Right ventricle myocardium superior (tissue), 1 donor: ENCODE data around the gene NNMT. TPM values are rescaled to one million over a fixed set of nuclear protein-coding genes. Genes with fewer than 3 reads are reported as not detected.
"Not testable (repeated sequence)": the region's sequence is repeated elsewhere in the genome, so short reads cannot be mapped to it uniquely, and the experiment has no call there.

Experiments
- ATAC-seq: fragments of 200-7000 bp; cut with Tn5 transposase; one replicate; pipeline ENCODE4 v1.9.1; 2020; ENCODE audit warnings: mild to moderate bottlenecking; ENCODE audit not compliant: poor library complexity
- DNase-seq: peaks from one replicate; pipeline ENCODE4 v3.0.0-alpha.2; 2020
- intact Hi-C: fragments of 100-400 bp; cut with DNase I; formaldehyde crosslinking; loops from one replicate; pipeline ENCODE4 v1.11.2; 2022
- total RNA-seq: library from RNA; stranded (reverse); fragmentation: NEBNext Ultra II Directional; extraction: Animal tissue kit (Norgen Biotek cat#: 25700); gene quantifications from one replicate; pipeline ENCODE4 v1.2.1, GENCODE V29; 2021
- donor health status: DM: no; HTN: yes; CAD: no; lungs with severe emphysema.

The NNMT gene
- total RNA-seq, 1 donor from 2014 or later = 29.8 TPM

- ATAC-seq = no peak
- peak; percentile 59 for DNase-seq
- intact Hi-C loops = no loop called here
Measured at GRCh38 chr11:114321621-114322257, 25.5 kb downstream of the NNMT start.

- no peak for DNase-seq
- ATAC-seq = no peak
- intact Hi-C loops = no loop called here
Measured at GRCh38 chr11:114322934-114323333, 26.7 kb downstream of the NNMT start.

DNA sequence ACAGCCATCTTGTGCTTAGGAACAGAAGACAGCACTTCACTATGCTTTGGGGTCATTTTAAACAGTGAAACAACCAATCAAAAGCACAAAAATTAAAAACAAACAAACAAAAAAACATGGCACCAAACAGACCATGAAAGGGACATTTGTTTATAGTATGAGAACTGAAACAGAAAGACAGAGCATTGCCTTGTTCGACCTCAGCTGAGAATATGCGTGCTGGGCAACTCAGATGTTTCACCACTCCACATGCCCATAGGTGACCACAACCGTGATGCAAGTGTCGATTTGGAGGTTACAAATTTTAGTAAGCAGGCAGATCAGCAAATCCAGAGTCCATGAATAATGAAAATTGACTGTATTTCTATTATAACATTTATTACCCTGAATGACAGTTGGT lies 30.0 kb downstream of the NNMT start:
- DNase-seq = no peak
- intact Hi-C loops = no loop called here
- no peak for ATAC-seq

DNA sequence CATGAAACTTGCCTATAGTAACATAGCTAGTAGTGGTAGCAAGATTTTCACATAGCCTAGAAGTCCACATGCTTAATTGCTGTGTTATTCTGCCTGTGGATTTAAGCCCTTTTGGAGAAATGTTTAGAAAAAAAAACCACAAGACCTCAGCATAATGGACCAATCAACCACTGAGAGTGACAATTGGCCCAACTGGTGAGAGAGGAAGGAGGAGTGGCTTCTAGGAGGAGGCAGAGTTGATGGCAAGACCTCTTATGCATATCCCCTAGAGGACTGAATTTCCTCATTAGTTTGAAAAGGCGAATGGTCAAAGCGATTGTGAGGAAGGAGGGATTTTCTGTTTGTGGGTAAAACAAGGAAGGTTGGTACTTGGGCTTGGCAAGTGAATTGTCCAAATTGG lies 30.6 kb downstream of the NNMT start:
- ATAC-seq (no peak), DNase-seq (no peak)
- intact Hi-C loops = no loop called here

DNA sequence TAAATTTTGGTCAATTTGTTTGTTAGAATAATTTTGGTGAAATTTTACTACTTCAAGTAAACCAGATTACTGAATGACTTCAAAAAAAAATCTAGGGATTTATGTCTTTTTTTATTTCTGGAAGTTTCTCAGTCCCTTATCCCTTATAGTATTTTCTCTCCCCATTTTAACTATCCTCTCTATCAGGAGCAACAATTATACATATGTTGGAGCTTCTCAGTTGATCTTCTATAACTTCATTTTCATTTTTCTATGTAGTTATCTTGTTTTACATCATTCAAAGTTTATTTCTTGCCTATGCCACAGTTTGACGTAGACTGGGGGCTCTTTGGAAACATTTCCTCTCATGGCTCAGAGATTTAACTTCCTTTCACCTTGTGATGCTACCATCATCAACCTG lies 34.2 kb downstream of the NNMT start:
- no peak for DNase-seq
- intact Hi-C loops = no loop called here
- no peak for ATAC-seq

DNA sequence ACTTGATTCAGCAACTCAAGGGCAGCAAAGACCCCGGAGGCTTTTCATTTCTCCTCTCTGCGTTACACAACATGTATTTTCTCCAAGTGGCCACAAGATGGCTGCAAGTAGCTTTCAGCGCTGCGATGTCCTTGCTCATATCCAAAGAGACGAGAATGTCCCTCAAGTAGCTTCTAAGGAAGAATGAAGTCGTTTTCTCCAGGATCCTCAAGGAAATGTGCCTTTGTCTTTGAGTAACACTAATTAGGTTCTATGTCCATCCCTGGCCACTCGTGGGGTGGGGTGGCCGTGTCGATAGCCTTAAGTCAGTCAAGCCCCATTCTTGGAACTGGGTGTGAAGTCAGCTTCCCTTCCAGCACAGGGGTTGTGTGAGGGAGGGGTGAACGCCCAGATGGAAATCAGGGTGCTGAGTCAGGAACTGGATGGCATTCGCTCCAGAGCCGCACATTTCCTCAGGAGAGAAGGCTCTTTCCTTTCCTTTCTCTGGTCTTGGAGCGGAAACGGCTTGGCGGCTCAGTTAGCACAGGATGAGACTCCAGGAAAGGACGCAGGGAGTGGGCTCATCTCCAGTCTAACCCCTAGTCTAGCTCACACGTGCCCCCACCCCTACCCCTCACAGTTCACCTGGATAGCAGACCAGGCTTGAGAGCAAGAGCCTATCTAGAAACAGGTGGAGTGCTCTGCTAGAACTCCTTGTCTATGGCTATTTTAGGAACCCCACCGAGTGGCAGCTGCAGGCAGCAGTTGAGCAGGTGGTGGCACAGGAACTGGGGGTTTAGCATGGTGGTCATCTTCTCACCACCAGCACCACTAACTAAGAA lies 44.3 kb downstream of the NNMT start:
- intact Hi-C loops = loop anchor here (5.0 kb wide), 1 partner anchor 422 kb away; no protein-coding TSS in a partner anchor
- peak; percentile 93 for ATAC-seq
- DNase-seq = peak; percentile 51

GRCh38 chr11:114341667-114342066 lies 45.5 kb downstream of the NNMT start:
- DNase-seq, ATAC-seq: not testable (repeated sequence)
- intact Hi-C loops = loop anchor here (5.0 kb wide), 1 partner anchor 421 kb away; no protein-coding TSS in a partner anchor

- intact Hi-C loops = loop anchor here (5.0 kb wide), 1 partner anchor 420 kb away; no protein-coding TSS in a partner anchor
- DNase-seq (no peak), ATAC-seq (no peak)
Measured at GRCh38 chr11:114342476-114342875, 46.3 kb downstream of the NNMT start.

DNA sequence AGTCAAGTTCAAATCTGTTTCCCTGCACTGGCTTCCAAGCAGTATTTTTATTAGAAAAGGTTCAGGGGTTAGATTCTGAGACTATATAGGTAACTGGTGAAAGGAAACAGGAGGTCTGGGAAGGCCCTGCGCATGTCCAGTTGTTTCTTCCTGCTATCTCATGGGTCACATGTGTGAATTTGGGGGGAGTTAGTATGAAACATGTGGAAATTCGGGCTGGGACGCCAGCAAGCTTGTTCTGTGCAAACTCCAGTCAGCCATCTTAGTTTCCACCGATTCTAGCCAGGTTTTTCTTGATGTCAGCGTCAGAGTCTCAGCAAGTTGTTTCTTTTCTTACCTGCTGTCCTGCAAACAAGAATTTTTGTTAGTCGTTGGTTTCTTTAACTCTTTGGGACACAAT lies 46.8 kb downstream of the NNMT start:
- intact Hi-C loops = loop anchor here (5.0 kb wide), 1 partner anchor 419 kb away; no protein-coding TSS in a partner anchor
- DNase-seq (no peak), ATAC-seq (no peak)

- intact Hi-C loops = loop anchor here (5.0 kb wide), 1 partner anchor 419 kb away; no protein-coding TSS in a partner anchor
Measured at GRCh38 chr11:114343493-114343892, 47.3 kb downstream of the NNMT start.

DNA sequence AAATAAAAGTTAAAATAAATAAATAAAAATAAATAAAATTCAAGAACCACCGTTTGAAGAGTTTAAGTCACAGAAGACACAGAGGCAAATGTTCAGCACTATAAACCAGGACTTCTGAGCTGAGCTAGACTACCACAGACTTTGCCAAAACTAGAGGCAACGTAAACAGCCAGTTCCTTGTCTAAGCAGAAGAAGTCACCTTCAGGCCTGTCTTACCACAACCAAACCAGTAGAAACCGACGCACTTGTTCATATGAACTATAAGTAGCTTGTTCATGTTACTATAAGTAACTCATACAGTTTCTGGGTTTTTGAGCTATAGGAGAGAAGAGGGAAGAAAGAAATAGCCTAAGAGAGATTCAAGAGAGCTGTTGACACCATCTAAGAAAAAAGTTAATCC lies 48.3 kb downstream of the NNMT start:
- intact Hi-C loops = loop anchor here (5.0 kb wide), 1 partner anchor 418 kb away; no protein-coding TSS in a partner anchor
- ATAC-seq (no peak), DNase-seq (no peak)

More at GRCh38 chr11:114343493-114343892, 47.3 kb downstream of the NNMT start:
- no peak for ATAC-seq
- DNase-seq = no peak

DNA sequence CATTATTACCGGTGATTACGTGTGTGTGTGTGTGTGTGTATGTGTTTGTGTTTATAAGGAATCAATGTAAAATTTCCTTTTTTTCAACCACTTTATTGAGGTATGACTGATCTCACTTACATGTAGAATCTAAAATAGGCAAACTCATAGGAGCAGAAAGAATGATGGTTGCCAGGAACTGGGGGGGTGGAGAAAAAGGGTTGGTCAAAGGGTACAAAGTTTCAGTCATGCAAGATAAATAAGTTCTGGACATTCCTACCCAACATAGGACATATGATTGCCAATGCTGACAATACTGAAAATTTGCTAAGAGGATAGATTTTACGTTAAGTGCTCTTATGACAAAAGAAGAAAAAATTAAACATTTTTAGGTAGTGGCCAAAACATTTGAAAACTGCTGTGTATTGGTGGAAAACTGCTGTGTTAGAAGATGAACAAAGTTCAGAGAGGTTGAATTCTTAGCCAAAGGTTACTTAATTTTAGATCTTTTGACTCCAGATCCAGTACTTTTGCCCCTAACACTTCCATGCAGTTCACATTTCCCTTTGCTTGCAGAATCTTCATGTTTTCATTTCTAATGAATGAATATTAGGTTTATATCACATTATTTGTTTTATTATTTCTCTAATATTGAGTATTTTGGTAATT lies 49.5 kb downstream of the NNMT start:
- no peak for ATAC-seq
- intact Hi-C loops = no loop called here
- DNase-seq = no peak

DNA sequence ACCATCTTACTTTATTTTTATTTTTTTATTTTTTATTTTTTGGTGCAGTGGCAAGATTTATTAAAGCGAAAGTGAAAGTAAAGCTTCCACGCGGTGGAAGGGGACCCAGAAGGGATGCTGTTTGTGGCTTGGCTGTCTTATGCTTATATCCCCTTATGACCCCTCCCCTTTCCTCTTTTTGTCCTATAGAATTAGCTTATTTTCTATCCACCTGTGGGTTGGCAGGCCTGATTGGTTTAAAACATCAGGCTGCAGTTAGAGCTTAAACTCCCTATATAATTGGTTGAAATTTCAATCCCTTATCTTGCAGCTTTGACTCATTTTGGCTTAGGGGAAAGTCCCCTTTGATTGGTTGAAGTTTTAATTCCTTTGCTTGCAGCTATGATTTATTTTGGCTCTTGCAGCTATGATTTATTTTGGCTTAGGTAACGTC lies 50.5 kb downstream of the NNMT start:
- intact Hi-C loops = no loop called here
- DNase-seq = no peak
- ATAC-seq = no peak

- DNase-seq (no peak), ATAC-seq (peak; percentile 81)
- intact Hi-C loops = no loop called here
Measured at GRCh38 chr11:114348200-114349191, 52.3 kb downstream of the NNMT start.

DNA sequence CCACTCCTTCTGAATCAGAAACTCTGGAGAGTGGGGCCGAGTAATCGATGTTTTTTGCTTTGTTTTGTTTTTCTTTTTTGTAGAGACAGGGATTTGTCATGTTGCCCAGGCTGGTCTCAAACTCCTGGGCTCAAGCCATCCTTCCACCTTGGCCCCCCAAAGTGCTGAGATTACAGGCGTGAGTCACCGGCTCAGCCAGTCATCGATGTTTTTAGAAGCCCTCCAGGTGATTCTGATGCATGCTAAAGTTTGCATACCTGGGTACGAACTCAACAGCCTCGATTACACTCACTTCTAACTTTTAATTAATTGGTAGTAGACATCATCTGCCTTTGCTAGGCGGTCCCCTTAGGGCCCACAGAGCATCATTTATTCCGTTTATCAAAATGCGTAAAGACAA lies 53.8 kb downstream of the NNMT start:
- intact Hi-C loops = no loop called here
- DNase-seq = no peak

GRCh38 chr11:114353443-114353842 lies 57.2 kb downstream of the NNMT start:
- DNase-seq (no peak), ATAC-seq (no peak)
- intact Hi-C loops = no loop called here

More for the DNA sequence above, 53.8 kb downstream of the NNMT start:
- ATAC-seq = no peak

- intact Hi-C loops = no loop called here
- DNase-seq (no peak), ATAC-seq (no peak)
Measured at GRCh38 chr11:114354076-114354475, 57.9 kb downstream of the NNMT start.

DNA sequence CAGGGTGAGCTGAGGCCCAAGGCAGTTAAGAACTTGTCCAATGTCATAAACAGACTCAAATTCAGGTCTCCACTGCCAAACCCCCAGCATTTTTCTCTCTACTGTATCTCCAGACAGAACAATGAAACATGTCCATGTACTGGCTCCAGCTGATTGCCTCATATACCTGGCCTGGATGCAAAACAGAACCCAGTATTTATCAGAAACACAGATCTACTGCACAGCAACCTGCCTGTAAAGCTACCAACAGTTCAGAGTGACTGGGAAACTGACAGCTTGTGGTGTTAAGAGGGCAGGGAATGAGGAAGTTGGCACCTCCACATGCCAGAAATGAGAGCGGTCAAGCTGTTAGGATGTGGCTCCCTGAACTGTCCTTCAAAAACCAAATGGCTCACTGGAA lies 62.5 kb downstream of the NNMT start:
- DNase-seq = no peak
- peak; percentile 58 for ATAC-seq
- intact Hi-C loops = no loop called here
